ENCODE measurements around the gene SORL1.

GRCh38 chr11:121563900-121564822, 112.0 kb downstream of the SORL1 start:
- no peak for TF ChIP-seq CTCF (conservative IDR thresholded peaks at IDR 0.05 in 1 of 2, IDR thresholded peaks at IDR 0.05 in 1 of 2; ENCODE audit: extremely low read depth in 1 of 2, insufficient read depth in 1 of 2, low read depth in 1 of 2, low read length in 2 of 2)
- no peak for TF ChIP-seq EZH2 (IDR thresholded peaks at IDR 0.05; ENCODE audit: borderline replicate concordance, low read length)
